Hematopoietic multipotent progenitor cell treated with erythropoietin and hydrocortisone succinate and interleukin-3 and kit ligand, for 17 days (in vitro differentiated cells): ENCODE results near the gene COX14.
"Not testable (repeated sequence)": the region's sequence is repeated elsewhere in the genome, so short reads cannot be mapped to it uniquely, and the experiment has no call there.

Experiments used
- DNase-seq: peaks from one replicate; pipeline ENCODE4 v3.0.0-alpha.2; 2015; ENCODE audit warnings: low spot score

Gene COX14

GRCh38 chr12:50111693-50112455 is at the start of gene COX14:
TSS of gene COX14 (plus strand) at chr12:50112236. CDS start at chr12:50120044, 7,808 bp downstream.
- peak; percentile 99 for DNase-seq

GRCh38 chr12:50062728-50063460 is 49.1 kb upstream of the COX14 start:
- no peak for DNase-seq

GRCh38 chr12:50065726-50066310 is 46.2 kb upstream of the COX14 start:
- DNase-seq = no peak

DNA sequence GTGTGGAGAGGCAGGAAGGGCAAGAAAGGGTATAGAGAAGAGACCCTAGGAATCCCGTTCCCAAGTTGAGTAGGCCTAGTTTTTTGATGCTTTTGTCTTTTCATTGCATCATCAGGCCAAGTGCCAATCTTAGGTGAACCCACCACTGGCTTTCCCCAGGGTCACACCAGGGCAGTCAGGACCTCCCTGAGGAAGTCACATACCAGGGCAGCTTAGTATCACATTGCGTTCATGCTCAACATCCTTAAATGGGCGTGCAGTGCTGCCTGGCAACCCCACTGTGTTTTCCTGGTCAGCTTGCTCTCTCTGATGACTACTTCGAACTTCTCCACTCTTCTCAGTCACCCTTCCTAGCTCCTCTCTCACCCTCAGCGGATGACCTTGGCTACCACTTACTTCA is 45.6 kb upstream of the COX14 start:
- no peak for DNase-seq

DNA sequence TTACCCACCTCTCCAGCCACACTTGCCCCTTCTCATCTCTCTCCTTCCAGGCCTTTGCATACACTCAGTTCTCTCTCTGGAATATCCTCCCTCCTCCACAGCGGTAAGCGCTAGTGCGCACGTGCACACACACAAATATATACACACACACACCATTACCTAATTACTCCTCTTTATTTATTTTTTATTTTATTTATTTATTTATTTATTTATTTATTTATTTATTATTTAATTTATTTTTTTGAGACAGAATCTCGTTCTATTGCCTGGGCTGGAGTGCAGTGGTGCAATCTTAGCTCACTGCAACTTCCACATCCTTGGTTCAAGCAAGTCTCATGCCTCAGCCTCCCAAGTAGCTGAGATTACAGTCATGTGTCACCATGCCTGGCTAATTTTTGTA is 43.0 kb upstream of the COX14 start:
- DNase-seq = no peak

GRCh38 chr12:50069539-50069938 is 42.5 kb upstream of the COX14 start:
- DNase-seq = no peak

DNA sequence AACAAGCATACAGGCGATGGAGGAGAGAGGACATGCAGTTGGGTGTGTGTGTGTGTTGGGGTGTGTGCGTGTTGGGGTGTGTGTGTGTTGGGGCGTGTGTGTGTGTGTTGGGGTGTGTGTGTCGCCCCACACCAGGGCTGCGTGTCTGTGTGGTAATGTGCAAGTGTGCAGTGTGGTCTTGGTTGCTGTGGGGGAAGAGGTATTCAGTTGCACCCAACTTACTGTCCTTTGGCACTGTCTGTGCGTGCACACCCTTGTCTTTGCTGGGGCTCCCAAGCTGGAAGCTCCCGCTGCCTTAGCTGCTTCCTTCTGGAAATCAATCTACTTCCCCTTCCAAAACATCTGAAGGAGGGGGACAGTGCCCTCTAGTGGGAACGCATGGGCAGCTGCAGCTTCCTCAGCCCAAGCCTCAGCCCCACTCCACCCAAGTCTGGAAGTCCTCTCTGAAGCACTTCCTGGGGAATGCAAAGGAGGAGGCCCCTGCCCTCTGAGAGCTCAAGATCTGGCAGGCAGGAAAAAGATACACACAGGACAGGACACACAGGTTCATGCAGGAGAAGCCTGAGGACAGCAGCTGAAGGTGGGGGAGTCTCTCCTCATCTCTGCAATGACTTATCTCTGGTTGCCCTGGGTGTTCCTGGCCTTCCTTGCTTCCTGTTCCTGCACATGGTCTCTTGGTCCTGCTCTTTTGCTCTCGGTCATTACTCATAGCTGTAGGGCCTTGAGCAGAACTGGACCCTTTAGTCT is 41.5 kb upstream of the COX14 start:
- peak; percentile 81 for DNase-seq

DNA sequence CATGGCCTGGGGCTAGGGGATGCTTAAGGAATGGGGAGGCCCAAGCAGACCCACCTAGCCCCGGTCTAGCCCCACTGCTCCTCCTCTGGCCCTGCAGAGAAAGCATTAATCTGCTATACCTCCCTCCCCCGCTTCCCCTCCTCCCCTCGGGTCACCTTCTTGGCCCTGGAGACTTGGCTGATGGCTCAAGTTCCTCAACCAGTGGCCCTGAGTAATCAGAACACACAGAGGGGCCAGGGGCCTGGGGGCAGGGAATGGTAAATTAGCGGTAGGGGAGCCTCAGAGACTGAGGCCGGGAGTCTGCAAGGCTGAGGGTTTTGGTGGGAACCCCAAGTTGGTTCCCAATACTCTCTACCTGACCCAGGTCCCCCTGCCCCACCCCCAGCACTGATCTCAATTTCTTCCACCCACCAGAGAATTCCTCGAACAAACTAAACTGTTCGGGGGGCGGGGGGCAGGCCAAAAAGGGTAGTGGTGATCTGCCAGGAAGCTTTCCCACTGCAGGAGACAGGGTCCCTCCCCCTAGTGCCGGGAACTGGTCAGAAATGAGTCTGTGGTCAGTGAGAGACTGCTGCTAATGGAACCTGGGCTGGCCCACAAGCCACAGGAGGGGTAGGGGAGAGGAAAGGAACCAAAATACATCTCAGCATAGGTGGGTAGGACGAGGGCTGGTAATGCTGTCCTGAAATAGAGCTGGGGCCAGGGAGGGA is 39.7 kb upstream of the COX14 start:
- no peak for DNase-seq

DNA sequence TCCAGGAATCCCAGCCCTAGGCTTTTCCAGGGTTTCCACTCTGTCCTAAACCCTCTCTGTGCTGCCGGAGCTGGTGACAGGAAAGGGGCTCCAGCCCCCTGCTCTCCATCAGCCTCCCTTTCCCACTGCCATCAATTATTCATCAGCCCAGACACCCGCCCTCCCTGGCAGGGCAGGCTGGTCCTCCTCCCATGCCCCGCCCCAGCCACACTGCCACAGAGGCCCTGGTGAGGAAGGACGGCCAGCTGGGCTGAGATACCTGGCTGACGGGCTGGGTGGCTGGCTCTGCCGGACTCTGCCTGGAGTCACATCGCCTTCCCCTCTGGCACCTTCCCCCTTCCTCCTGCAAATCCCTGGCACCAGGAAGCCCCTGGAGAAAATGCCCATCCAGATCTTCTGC is 38.8 kb upstream of the COX14 start:
- DNase-seq = no peak

- DNase-seq = no peak
Measured at GRCh38 chr12:50073712-50074111, 38.3 kb upstream of the COX14 start.

GRCh38 chr12:50074936-50075807 is 36.9 kb upstream of the COX14 start:
- DNase-seq = peak; percentile 85

GRCh38 chr12:50075808-50076170 is 36.2 kb upstream of the COX14 start:
- DNase-seq = no peak

- DNase-seq = no peak
Measured at GRCh38 chr12:50077099-50077498, 34.9 kb upstream of the COX14 start.

DNA sequence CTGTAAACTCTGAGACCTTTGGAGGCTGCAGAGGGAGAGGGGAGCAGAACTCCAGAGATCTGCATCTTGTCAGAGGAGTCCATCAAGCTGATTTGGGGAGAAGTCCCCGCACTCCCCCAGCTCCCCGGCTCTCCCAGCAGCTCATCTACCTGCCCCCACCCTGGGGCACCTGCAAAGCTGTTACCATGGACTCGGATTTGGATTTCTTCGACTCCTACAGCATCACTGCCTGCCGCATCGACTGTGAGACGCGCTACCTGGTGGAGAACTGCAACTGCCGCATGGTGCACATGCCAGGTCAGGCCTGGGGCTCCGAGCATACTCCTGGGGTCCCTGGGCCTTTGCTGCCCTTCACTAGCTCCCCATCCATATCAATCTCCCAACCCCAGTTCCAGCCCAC is 33.8 kb upstream of the COX14 start:
- no peak for DNase-seq

DNA sequence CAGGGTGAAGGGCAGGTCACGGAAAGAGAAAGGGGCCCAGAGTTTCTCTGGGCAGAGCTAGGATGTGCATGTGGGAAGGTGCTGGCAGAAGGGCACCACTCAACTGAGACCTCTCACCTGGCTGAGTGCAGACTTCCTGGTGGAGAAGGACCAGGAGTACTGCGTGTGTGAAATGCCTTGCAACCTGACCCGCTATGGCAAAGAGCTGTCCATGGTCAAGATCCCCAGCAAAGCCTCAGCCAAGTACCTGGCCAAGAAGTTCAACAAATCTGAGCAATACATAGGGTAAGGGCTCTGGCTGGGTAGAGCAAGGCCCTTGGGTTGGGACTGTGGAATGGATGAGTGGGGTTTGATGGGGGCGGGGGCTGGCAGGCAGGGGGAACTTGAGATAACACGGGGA is 32.3 kb upstream of the COX14 start:
- DNase-seq = no peak

- no peak for DNase-seq
Measured at GRCh38 chr12:50081096-50081808, 30.8 kb upstream of the COX14 start.

DNA sequence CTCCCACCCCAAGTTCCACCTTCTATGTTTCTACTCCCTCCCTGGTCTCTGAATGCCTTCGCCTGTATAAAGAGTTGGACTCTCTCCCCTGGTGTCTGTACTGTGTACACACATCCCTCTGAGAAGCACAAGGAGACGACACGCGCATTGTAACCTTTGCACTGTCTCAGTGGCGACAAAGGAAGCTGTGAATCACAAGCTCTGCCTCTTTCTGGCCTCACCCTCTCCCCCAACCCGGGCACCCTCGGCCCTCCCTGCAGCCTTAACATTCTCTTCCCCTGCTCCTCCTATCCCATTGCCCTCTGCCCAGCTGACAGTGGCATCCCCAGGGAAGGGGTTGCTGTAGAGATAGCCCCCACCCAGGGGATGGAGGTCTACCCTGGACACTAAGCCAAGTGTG is 29.4 kb upstream of the COX14 start:
- DNase-seq = no peak

GRCh38 chr12:50083301-50083700 is 28.7 kb upstream of the COX14 start:
- DNase-seq = no peak

GRCh38 chr12:50084409-50084774 is 27.6 kb upstream of the COX14 start:
- not testable (repeated sequence) for DNase-seq
